Measurements from ENCODE around the gene ACTN3. TPM values are rescaled to one million over a fixed set of nuclear protein-coding genes. Genes with fewer than 3 reads are reported as not detected.
"Not testable (repeated sequence)": the region's sequence is repeated elsewhere in the genome, so short reads cannot be mapped to it uniquely, and the experiment has no call there.

The ACTN3 gene
- total RNA-seq, 1 experiment from 2014 or later = not detected

DNA sequence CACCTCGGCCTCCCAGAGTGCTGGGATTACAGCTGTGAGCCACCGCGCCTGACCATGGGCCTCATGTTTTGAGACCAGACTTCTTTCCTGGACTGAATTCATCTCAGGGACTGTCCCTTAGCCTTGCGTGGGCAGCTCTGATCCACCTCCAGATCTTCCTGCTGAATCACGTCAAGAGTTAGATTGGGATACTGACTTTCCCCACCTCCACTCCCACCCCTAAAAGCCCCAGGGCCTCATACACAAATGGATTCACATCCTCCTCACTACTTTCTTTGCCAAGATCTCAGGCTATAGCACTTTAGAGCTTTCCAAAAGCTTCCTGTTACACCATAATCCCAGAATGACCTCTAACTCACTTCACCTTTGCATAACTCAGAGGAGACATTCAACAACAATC is 34.1 kb downstream of the ACTN3 start:
- DNase-seq (ENCODE audit: unreplicated experiment) = peak; percentile 43
- H3K36me3 Mint-ChIP-seq (ENCODE audit: insufficient read depth, unreplicated experiment) = no peaks in the 10 kb centered on the region
- H3K27ac Mint-ChIP-seq (ENCODE audit: low read depth, unreplicated experiment) = no peak overlapping the region
- TF ChIP-seq, protein P1, sequence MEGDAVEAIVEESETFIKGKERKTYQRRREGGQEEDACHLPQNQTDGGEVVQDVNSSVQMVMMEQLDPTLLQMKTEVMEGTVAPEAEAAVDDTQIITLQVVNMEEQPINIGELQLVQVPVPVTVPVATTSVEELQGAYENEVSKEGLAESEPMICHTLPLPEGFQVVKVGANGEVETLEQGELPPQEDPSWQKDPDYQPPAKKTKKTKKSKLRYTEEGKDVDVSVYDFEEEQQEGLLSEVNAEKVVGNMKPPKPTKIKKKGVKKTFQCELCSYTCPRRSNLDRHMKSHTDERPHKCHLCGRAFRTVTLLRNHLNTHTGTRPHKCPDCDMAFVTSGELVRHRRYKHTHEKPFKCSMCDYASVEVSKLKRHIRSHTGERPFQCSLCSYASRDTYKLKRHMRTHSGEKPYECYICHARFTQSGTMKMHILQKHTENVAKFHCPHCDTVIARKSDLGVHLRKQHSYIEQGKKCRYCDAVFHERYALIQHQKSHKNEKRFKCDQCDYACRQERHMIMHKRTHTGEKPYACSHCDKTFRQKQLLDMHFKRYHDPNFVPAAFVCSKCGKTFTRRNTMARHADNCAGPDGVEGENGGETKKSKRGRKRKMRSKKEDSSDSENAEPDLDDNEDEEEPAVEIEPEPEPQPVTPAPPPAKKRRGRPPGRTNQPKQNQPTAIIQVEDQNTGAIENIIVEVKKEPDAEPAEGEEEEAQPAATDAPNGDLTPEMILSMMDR (IDR thresholded peaks at IDR 0.05; ENCODE audit: unreplicated experiment) = no peak
- peaks cover 7% of the 10 kb centered on the region for H3K9me3 Mint-ChIP-seq (ENCODE audit: unreplicated experiment)
- ChIA-PET POLR2A (interaction anchor here (0.7 to 1.8 kb wide), 8 partner anchors 9 to 96 kb away, joined by 3 to 6 read pairs (median 3); partner anchors contain the start of genes CTSF and RBM4B), CTCF (interaction anchor here (1.1 to 1.2 kb wide), 2 partner anchors 10 to 97 kb away, joined by 3 to 4 read pairs; partner anchors contain the start of gene RBM4B)
- intact Hi-C loops (cut with micrococcal nuclease) = no loop called here
- no TSS peak for BruUV-seq (replicated peaks)
- peaks cover 7% of the 10 kb centered on the region for H3K4me1 Mint-ChIP-seq (ENCODE audit: insufficient read depth, unreplicated experiment)
- peaks cover 11% of the 10 kb centered on the region for H3K27me3 Mint-ChIP-seq (ENCODE audit: insufficient read depth, unreplicated experiment)
- no peak overlapping the region for H3K4me3 Mint-ChIP-seq (ENCODE audit: unreplicated experiment)

DNA sequence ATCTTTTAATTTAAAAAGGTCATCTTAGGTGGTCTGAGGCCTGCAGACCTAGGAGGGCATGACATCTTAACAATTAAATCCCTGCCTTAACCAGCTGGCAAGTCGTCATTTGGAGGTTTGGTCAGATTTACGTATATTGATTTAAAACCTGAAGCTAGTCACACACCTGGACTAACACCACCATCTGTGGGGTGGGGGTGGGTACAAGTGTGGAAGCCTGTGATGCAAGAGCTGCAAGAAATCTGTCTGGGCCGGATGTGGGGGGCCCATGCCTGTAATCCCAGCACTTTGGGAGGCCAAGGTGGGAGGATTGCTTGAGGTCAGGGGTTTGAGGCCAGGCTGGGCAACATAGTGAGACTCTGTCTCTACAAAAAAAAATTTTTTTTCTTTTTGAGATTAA is 34.6 kb downstream of the ACTN3 start:
- intact Hi-C loops (cut with micrococcal nuclease) = no loop called here
- peaks cover 7% of the 10 kb centered on the region for H3K27me3 Mint-ChIP-seq (ENCODE audit: insufficient read depth, unreplicated experiment)
- no peak overlapping the region for H3K27ac Mint-ChIP-seq (ENCODE audit: low read depth, unreplicated experiment)

DNA sequence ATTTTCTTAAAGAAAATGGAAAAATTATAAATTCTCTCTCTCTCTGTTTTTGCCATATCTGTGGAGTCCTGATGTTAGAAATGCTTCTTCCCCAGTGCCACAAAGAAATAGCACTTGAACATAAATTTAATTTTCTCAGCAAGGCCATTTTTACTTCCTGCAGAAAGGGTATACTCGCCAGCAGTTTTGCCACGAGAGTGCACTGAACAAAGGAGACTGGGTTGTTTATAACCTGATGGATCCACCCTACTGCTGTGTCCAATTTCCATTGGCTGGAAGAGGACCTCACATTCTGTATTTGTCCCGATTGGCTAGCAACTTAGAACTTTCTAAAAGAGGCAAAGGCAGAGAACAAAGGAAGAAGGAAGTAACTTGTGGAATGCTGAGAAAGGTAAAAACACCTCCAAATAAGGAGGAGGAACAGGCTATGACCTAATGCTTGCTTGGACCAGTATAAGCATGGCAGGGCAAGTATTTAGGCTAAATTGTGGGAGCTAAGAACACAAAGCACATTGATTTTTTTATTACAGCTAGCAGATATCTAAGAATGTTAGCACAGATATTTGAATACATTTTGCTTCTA is 36.0 kb downstream of the ACTN3 start:
- H3K27me3 Mint-ChIP-seq (ENCODE audit: insufficient read depth, unreplicated experiment); H3K9me3 Mint-ChIP-seq (ENCODE audit: unreplicated experiment); intact Hi-C loops (cut with micrococcal nuclease); DNase-seq (ENCODE audit: unreplicated experiment); H3K4me1 Mint-ChIP-seq (ENCODE audit: insufficient read depth, unreplicated experiment); H3K36me3 Mint-ChIP-seq (ENCODE audit: insufficient read depth, unreplicated experiment); BruUV-seq (replicated peaks); H3K4me3 Mint-ChIP-seq (ENCODE audit: unreplicated experiment); CTCF ChIA-PET; H3K27ac Mint-ChIP-seq (ENCODE audit: low read depth, unreplicated experiment): not testable (repeated sequence)
- POLR2A ChIA-PET = interaction anchor here (0.8 kb wide), 1 partner anchor 37 kb away, joined by 3 read pairs; the partner anchor contains the start of gene ZDHHC24

More for the DNA sequence above, 34.6 kb downstream of the ACTN3 start:
- no peak overlapping the region for H3K4me3 Mint-ChIP-seq (ENCODE audit: unreplicated experiment)
- ChIA-PET POLR2A (interaction anchor here (0.7 to 1.8 kb wide), 7 partner anchors 13 to 96 kb away, joined by 3 to 6 read pairs (median 3); partner anchors contain the start of genes CTSF and RBM4B), CTCF (interaction anchor here (1.1 to 1.2 kb wide), 2 partner anchors 11 to 97 kb away, joined by 3 to 4 read pairs; partner anchors contain the start of gene RBM4B)
- BruUV-seq (replicated peaks) = no TSS peak
- peaks cover 7% of the 10 kb centered on the region for H3K4me1 Mint-ChIP-seq (ENCODE audit: insufficient read depth, unreplicated experiment)
- H3K36me3 Mint-ChIP-seq (ENCODE audit: insufficient read depth, unreplicated experiment) = no peaks in the 10 kb centered on the region
- TF ChIP-seq, protein P1 (IDR thresholded peaks at IDR 0.05; ENCODE audit: unreplicated experiment) = no peak
- DNase-seq (ENCODE audit: unreplicated experiment) = no peak
- H3K9me3 Mint-ChIP-seq (ENCODE audit: unreplicated experiment) = peaks cover 7% of the 10 kb centered on the region

DNA sequence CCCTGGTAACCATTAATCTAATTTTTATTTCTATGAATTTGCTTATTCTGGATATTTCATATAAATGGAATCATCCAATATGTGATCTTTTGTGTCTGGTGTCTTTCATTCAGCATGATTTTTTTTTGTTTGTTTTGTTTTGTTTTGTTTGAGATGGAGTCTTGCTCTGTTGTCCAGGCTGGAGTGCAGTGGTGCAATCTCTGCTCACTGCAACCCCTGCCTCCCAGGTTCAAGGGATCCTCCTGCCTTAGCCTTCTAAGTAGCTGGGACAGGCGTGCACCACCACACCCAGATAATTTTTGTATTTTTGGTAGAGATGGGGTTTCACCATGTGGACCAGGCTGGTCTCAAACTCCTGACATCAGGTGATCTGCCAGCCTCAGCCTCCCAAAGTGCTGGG is 38.7 kb downstream of the ACTN3 start:
- H3K36me3 Mint-ChIP-seq (ENCODE audit: insufficient read depth, unreplicated experiment); H3K9me3 Mint-ChIP-seq (ENCODE audit: unreplicated experiment); H3K27me3 Mint-ChIP-seq (ENCODE audit: insufficient read depth, unreplicated experiment); BruUV-seq (replicated peaks); H3K4me3 Mint-ChIP-seq (ENCODE audit: unreplicated experiment); intact Hi-C loops (cut with micrococcal nuclease); H3K4me1 Mint-ChIP-seq (ENCODE audit: insufficient read depth, unreplicated experiment); H3K27ac Mint-ChIP-seq (ENCODE audit: low read depth, unreplicated experiment); DNase-seq (ENCODE audit: unreplicated experiment): not testable (repeated sequence)
- POLR2A ChIA-PET = interaction anchor here (0.8 kb wide), 1 partner anchor 17 kb away, joined by 3 read pairs; the partner anchor contains the start of gene CTSF
- CTCF ChIA-PET = interaction anchor here (0.6 kb wide), 1 partner anchor 297 kb away, joined by 3 read pairs; no protein-coding TSS in a partner anchor

DNA sequence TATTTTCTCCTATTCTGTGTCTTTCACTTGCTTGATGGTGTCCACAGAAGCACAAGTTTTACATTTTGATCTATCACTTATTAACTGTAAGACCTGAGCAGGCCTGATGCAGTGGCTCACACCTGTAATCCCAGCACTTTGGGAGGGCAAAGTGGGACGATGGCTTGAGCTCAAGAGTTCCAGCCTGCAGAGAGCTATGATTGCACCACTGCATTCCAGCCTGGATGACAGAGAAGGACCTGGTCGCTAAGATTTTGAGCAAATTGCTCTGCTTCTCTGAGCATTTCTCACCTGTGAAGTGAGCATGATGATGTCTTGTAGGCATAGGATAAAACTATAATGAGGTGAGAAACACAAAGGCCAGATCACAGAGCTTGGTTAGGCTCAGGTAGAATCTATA is 39.4 kb downstream of the ACTN3 start:
- Mint-ChIP-seq H3K4me1 (ENCODE audit: insufficient read depth, unreplicated experiment) (no peaks in the 10 kb centered on the region), H3K36me3 (ENCODE audit: insufficient read depth, unreplicated experiment) (no peaks in the 10 kb centered on the region), H3K9me3 (ENCODE audit: unreplicated experiment) (peaks cover 7% of the 10 kb centered on the region), H3K4me3 (ENCODE audit: unreplicated experiment) (no peak overlapping the region), H3K27me3 (ENCODE audit: insufficient read depth, unreplicated experiment) (no peaks in the 10 kb centered on the region), H3K27ac (ENCODE audit: low read depth, unreplicated experiment) (no peak overlapping the region)
- CTCF ChIA-PET = no interaction called here
- DNase-seq (ENCODE audit: unreplicated experiment) = no peak
- POLR2A ChIA-PET = interaction anchor here (0.8 kb wide), 1 partner anchor 18 kb away, joined by 3 read pairs; the partner anchor contains the start of gene CTSF
- no TSS peak for BruUV-seq (replicated peaks)
- intact Hi-C loops (cut with micrococcal nuclease) = no loop called here
- TF ChIP-seq, protein P1 (IDR thresholded peaks at IDR 0.05; ENCODE audit: unreplicated experiment) = no peak

DNA sequence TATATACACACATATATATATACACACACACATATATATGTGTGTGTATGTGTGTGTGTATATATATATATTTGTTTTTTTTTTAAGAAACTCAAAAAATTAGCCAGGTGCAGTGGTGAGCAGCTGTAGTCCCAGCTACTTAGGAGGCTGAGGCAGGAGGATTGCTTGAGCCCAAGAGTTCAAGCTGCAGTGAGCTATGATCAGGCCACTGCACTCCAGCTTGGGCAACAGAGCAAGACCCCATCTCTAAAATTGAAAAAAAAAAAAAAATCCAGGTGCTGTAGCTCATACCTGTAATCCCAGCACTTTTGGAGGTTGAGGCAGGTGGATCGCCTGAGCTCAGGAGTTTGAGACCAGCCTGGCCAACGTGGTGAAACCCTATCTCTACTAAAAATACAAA is 42.6 kb downstream of the ACTN3 start:
- H3K27me3 Mint-ChIP-seq (ENCODE audit: insufficient read depth, unreplicated experiment); H3K4me1 Mint-ChIP-seq (ENCODE audit: insufficient read depth, unreplicated experiment); BruUV-seq (replicated peaks); intact Hi-C loops (cut with micrococcal nuclease); H3K27ac Mint-ChIP-seq (ENCODE audit: low read depth, unreplicated experiment); H3K9me3 Mint-ChIP-seq (ENCODE audit: unreplicated experiment); H3K36me3 Mint-ChIP-seq (ENCODE audit: insufficient read depth, unreplicated experiment); H3K4me3 Mint-ChIP-seq (ENCODE audit: unreplicated experiment); DNase-seq (ENCODE audit: unreplicated experiment): not testable (repeated sequence)
- CTCF ChIA-PET = interaction anchor here (1.0 kb wide), 3 partner anchors 10 to 40 kb away, joined by 4 to 8 read pairs (median 5); no protein-coding TSS in a partner anchor
- POLR2A ChIA-PET = interaction anchor here (1.1 kb wide), 1 partner anchor 9 kb away, joined by 3 read pairs; no protein-coding TSS in a partner anchor
